Umbilical cord (tissue), 2 donors: Measurements from ENCODE around the gene PREX1. TPM values are rescaled to one million over a fixed set of nuclear protein-coding genes. Genes with fewer than 3 reads are reported as not detected.

Experiments
- DNase-seq: peaks from one replicate; pipeline ENCODE4 v3.0.0-alpha.2; 2015; ENCODE audit warnings: low spot score
- total RNA-seq: library from RNA; depleted of rRNA; stranded (reverse); fragments of >200 nt; gene quantifications from one replicate; pipeline ENCODE4 v1.2.3, GENCODE V29; 2014; ENCODE audit warnings: low replicate concordance; ENCODE audit not compliant: insufficient read depth

Gene PREX1
- total RNA-seq, 1 donor from 2014 or later = 6.5 TPM

GRCh38 chr20:48734104-48734749 is 93.6 kb downstream of the PREX1 start:
- DNase-seq = no peak

GRCh38 chr20:48733296-48733790 is 94.5 kb downstream of the PREX1 start:
- no peak for DNase-seq

GRCh38 chr20:48732081-48732829 is 95.5 kb downstream of the PREX1 start:
- no peak for DNase-seq

- no peak for DNase-seq
Observed at GRCh38 chr20:48731536-48731935, 96.3 kb downstream of the PREX1 start.

GRCh38 chr20:48730977-48731376 is 96.8 kb downstream of the PREX1 start:
- no peak for DNase-seq

GRCh38 chr20:48729538-48729937 is 98.3 kb downstream of the PREX1 start:
- no peak for DNase-seq

- no peak for DNase-seq
Observed at GRCh38 chr20:48728042-48728825, 99.6 kb downstream of the PREX1 start.

GRCh38 chr20:48727226-48727625 is 100.6 kb downstream of the PREX1 start:
- DNase-seq = no peak

- no peak for DNase-seq
Observed at GRCh38 chr20:48725555-48725991, 102.2 kb downstream of the PREX1 start.

- DNase-seq = no peak
Observed at GRCh38 chr20:48724891-48725554, 102.8 kb downstream of the PREX1 start.

GRCh38 chr20:48724382-48724781 is 103.4 kb downstream of the PREX1 start:
- no peak for DNase-seq

- no peak for DNase-seq
Observed at GRCh38 chr20:48723308-48724264, 104.2 kb downstream of the PREX1 start.

GRCh38 chr20:48722737-48723191 is 105.0 kb downstream of the PREX1 start:
- no peak for DNase-seq

GRCh38 chr20:48722002-48722731 is 105.6 kb downstream of the PREX1 start:
- DNase-seq = no peak

GRCh38 chr20:48721324-48722001 is 106.3 kb downstream of the PREX1 start:
- no peak for DNase-seq

GRCh38 chr20:48720256-48720985 is 107.4 kb downstream of the PREX1 start:
- DNase-seq = no peak

- no peak for DNase-seq
Observed at GRCh38 chr20:48719598-48720255, 108.1 kb downstream of the PREX1 start.
